SK-N-DZ (cell line): Measurements from ENCODE around the gene FAM222A.

Source experiments
- DNase-seq: peaks from one replicate; pipeline ENCODE4 v3.0.0-alpha.2; 2015; ENCODE audit warnings: low spot score

FAM222A gene

GRCh38 chr12:109724321-109724892, 10.8 kb downstream of the FAM222A start:
- no peak for DNase-seq

- DNase-seq = no peak
Measured at GRCh38 chr12:109725321-109726105, 11.9 kb downstream of the FAM222A start.

GRCh38 chr12:109726106-109726497, 12.5 kb downstream of the FAM222A start:
- no peak for DNase-seq

- DNase-seq = no peak
Measured at GRCh38 chr12:109726511-109727038, 12.9 kb downstream of the FAM222A start.

GRCh38 chr12:109727039-109727723, 13.6 kb downstream of the FAM222A start:
- DNase-seq = no peak

GRCh38 chr12:109727746-109728726, 14.4 kb downstream of the FAM222A start:
- no peak for DNase-seq

GRCh38 chr12:109728921-109729320, 15.3 kb downstream of the FAM222A start:
- no peak for DNase-seq

- DNase-seq = no peak
Measured at GRCh38 chr12:109729371-109729781, 15.8 kb downstream of the FAM222A start.

- no peak for DNase-seq
Measured at GRCh38 chr12:109729801-109730200, 16.2 kb downstream of the FAM222A start.

- DNase-seq = no peak
Measured at GRCh38 chr12:109730306-109731145, 16.9 kb downstream of the FAM222A start.

- DNase-seq = no peak
Measured at GRCh38 chr12:109731231-109731731, 17.7 kb downstream of the FAM222A start.

- DNase-seq = no peak
Measured at GRCh38 chr12:109731806-109732205, 18.2 kb downstream of the FAM222A start.

- DNase-seq = no peak
Measured at GRCh38 chr12:109732321-109733305, 19.0 kb downstream of the FAM222A start.

GRCh38 chr12:109734219-109735000, 20.8 kb downstream of the FAM222A start:
- no peak for DNase-seq

- DNase-seq = no peak
Measured at GRCh38 chr12:109735051-109735521, 21.5 kb downstream of the FAM222A start.

- DNase-seq = no peak
Measured at GRCh38 chr12:109735825-109736551, 22.4 kb downstream of the FAM222A start.

GRCh38 chr12:109736552-109737108, 23.0 kb downstream of the FAM222A start:
- no peak for DNase-seq
